HUES6 (cell line): ENCODE measurements around the gene AKR1E2.
A peak's percentile ranks its signal among the peaks of the same experiment; 100 is the strongest.

Experiments used
- H3K27ac ChIP-seq: 2 replicates; pipeline ENCODE4 v1.7.0; 2013; ENCODE audit warnings: low read depth, mild to moderate bottlenecking, low read length, inconsistent platforms
- H3K27me3 ChIP-seq: 2 replicates; pipeline ENCODE4 v1.6.1; 2013; ENCODE audit warnings: low read length; ENCODE audit not compliant: control insufficient read depth, insufficient read depth
- H3K36me3 ChIP-seq: 2 replicates; pipeline ENCODE4 v1.6.1; 2013; ENCODE audit warnings: low read length; ENCODE audit not compliant: control insufficient read depth, insufficient read depth
- H3K4me1 ChIP-seq: 2 replicates; pipeline ENCODE4 v1.6.1; 2013; ENCODE audit warnings: low read length; ENCODE audit not compliant: control insufficient read depth, insufficient read depth
- H3K4me3 ChIP-seq: 2 replicates; pipeline ENCODE4 v1.5.1; 2013; ENCODE audit warnings: low read depth, low read length
- H3K9ac ChIP-seq: one replicate; pipeline ENCODE4 v1.6.1; 2013; ENCODE audit warnings: mild to moderate bottlenecking, low read length
- H3K9me3 ChIP-seq: 2 replicates; pipeline ENCODE4 v1.6.1; 2013; ENCODE audit warnings: low read depth, low read length; ENCODE audit not compliant: control insufficient read depth, insufficient read depth

Gene AKR1E2

DNA sequence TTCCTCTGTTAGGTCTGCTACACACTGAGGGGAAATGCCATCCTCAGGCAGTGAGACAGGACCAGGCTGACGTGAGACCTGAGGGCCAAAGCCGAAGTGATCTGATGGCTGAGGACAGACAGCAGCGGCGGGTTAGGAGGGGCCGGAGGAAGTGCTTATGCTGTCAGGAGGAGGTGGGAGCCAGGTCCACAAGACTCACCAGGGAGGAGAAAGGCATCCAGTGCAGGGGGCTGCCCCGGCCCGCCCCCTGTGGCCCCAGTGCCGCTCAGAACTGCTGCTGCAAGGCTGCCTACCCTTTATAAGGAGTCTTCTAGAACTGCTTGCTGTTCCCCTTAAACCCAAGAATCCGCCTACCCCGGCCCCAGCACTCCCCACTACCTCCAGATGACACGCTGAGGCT lies 19.8 kb downstream of the AKR1E2 start:
- no peaks in the 10 kb centered on the region for H3K36me3 ChIP-seq
- H3K27me3 ChIP-seq: no peaks in the 10 kb centered on the region
- no peak overlapping the region for H3K4me3 ChIP-seq
- H3K4me1 ChIP-seq: peaks cover 4% of the 10 kb centered on the region; the same call in 1 of the 2 replicates
- no peak overlapping the region for H3K9ac ChIP-seq
- peaks cover 6% of the 10 kb centered on the region; the same call in 1 of the 2 replicates for H3K9me3 ChIP-seq
- H3K27ac ChIP-seq: no peak overlapping the region

DNA sequence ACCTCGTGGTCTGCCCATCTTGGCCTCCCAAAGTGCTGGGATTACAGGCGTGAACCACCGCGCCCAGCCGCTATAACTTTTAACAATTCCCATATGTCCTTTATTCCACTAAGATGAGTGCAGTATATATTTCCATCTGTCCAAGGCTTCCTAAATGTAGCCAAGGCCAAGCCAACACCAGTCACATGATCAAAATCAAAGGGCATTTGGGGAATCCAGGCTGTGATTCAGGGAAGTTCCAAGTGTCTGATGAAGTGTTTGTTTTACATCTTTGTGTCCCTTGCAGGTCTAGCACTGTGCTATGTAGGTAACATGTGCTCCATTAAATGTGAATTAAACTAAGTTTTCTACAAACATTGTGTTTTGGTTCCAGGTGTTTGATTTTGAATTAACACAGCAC lies 20.8 kb downstream of the AKR1E2 start:
- H3K4me1 ChIP-seq: peaks cover 4% of the 10 kb centered on the region; the same call in 1 of the 2 replicates
- H3K9ac ChIP-seq: no peak overlapping the region
- no peak overlapping the region for H3K4me3 ChIP-seq
- no peaks in the 10 kb centered on the region for H3K27me3 ChIP-seq
- no peaks in the 10 kb centered on the region for H3K36me3 ChIP-seq
- peaks cover 6% of the 10 kb centered on the region; the same call in 1 of the 2 replicates for H3K9me3 ChIP-seq
- H3K27ac ChIP-seq: no peak overlapping the region

DNA sequence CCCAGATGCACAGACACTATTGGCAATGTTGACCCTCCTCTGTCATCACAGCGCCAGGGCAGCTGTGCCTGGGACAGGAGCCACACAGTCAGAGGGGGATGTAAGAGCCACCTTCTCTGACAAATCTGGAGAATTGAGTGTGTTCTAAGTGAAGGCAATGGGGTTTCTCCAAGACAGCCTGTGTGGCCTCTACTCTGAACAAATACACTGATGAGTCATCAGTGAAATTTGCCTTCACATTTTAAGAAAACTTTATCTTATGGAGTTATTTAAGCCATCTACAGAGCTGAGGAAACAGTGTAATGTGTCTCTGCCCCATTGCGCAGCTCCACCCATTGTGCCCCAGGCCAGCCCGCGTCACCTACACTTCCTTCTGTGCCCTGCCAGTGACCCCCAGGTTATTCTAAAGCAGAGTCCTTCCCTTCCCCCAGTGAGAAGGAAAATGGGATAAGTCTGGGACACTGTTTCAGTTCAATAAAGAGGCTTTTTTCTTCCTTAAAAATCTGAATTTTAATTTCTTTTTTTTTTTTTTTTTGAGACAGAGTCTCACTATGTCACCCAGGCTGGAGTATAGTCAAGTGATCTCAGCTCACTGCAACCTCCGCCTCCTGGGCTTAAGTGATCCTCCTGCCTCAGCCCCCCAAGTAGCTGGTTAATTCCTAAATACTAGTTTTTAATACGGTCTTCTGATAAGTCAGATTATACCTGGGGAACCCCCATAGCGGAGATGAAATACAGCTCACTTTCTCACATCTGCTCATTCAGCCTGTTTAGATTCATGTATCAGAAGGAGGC lies 21.8 kb downstream of the AKR1E2 start:
- no peaks in the 10 kb centered on the region for H3K27me3 ChIP-seq
- H3K9ac ChIP-seq: no peak overlapping the region
- no peaks in the 10 kb centered on the region for H3K36me3 ChIP-seq
- no peak overlapping the region for H3K4me3 ChIP-seq
- H3K4me1 ChIP-seq: peaks cover 4% of the 10 kb centered on the region; the same call in 1 of the 2 replicates
- no peak overlapping the region for H3K27ac ChIP-seq
- H3K9me3 ChIP-seq: peaks cover 6% of the 10 kb centered on the region; the same call in 1 of the 2 replicates

DNA sequence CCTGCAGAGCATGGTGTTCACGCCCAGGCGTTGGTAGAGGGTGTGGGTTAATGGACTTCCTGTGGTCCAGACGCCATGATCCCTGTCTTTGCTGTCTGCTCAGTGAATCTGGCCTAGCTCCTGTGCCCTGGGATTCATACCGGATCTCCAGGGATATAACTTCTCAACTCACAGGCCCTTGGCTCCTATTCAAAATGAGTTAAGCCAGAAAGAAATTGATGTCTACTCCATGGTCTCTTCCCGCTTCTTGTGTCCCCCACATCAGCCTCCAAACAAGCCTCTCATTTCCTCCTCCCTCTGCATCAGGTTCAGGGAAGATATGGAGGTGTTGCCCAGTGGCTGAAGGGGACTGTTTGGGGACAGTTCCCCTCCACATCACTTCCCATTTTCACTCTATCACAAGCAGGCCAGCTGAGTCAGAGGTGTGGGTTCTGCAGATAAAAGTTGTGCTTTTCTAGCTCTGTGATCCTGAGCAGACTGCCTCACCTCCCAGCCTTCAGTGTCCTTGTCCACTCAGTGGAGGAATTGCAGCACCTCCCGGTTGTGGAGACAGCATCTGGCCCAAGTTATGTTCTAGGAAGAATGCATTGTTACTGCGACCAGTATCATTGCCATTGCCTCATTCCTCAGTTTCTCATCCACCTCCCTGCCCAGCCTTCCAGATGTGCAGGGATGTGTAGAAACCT lies 22.5 kb downstream of the AKR1E2 start:
- Histone ChIP-seq H3K4me3 (no peak overlapping the region), H3K27ac (no peak overlapping the region), H3K9me3 (peaks cover 5% of the 10 kb centered on the region; the same call in 1 of the 2 replicates)

DNA sequence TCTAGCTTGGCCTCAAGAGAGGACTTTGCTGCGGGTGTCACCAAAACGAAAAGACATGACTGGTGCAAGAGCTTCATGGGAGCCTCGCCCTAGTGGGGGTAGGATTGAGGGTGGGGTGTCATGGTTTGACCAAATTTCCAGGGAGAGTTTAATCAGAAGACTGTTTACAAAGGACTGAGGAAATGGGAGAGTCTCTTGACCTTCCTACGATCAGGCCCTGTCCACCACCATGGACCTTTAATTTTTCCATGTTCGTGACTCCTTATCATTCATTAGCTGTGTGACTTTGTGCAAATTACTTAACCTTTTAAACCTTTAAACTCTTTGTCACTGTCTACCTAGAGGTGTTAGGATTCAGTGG lies 23.0 kb downstream of the AKR1E2 start:
- H3K4me1 ChIP-seq: peaks cover 4% of the 10 kb centered on the region; the same call in 1 of the 2 replicates
- no peaks in the 10 kb centered on the region for H3K27me3 ChIP-seq
- H3K9ac ChIP-seq: no peak overlapping the region
- no peak overlapping the region for H3K27ac ChIP-seq
- no peaks in the 10 kb centered on the region for H3K36me3 ChIP-seq
- peaks cover 2% of the 10 kb centered on the region; the same call in 1 of the 2 replicates for H3K9me3 ChIP-seq
- H3K4me3 ChIP-seq: no peak overlapping the region

More for the DNA sequence above, 22.5 kb downstream of the AKR1E2 start:
- peaks cover 4% of the 10 kb centered on the region; the same call in 1 of the 2 replicates for H3K4me1 ChIP-seq
- H3K36me3 ChIP-seq: no peaks in the 10 kb centered on the region
- no peaks in the 10 kb centered on the region for H3K27me3 ChIP-seq
- no peak overlapping the region for H3K9ac ChIP-seq

DNA sequence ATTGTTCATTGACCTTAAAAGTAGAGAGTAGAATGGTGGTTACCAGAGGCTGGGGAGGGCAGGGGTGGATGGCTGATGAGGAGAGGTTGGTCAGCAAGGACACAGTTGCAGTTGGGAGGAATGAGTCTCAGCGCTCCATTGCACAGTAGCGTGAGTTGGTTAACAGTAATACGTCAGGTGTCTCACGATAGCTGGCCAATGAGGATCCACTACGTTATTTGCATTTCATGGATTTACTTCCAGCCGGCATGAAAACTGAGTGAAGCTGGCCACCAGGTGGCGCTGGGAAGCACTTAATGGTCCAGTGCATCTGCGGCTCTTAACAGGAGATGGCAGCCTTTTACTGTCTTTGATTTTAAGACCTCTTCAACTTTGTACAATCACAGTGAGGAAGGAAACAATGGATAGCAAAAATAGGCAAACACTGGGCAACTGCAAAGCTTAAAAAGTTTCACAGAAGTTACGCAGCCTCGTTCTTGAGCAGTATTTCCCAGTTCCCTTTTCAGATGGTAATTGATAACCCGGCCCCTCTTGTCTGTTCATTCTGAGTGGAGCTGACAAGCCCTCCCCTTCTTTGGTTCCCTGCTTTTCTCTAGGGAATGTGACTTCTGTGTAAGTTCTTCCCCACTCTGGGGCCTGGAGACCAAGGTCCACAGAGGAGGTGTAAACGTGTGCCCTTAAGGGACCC lies 23.7 kb downstream of the AKR1E2 start:
- Histone ChIP-seq H3K9ac (no peak overlapping the region), H3K27ac (no peak overlapping the region), H3K9me3 (peaks cover 2% of the 10 kb centered on the region; the same call in 1 of the 2 replicates), H3K36me3 (no peaks in the 10 kb centered on the region), H3K4me1 (peaks cover 4% of the 10 kb centered on the region; the same call in 1 of the 2 replicates), H3K4me3 (peak overlapping the region; percentile 11; the same call in 1 of the 2 replicates), H3K27me3 (no peaks in the 10 kb centered on the region)

DNA sequence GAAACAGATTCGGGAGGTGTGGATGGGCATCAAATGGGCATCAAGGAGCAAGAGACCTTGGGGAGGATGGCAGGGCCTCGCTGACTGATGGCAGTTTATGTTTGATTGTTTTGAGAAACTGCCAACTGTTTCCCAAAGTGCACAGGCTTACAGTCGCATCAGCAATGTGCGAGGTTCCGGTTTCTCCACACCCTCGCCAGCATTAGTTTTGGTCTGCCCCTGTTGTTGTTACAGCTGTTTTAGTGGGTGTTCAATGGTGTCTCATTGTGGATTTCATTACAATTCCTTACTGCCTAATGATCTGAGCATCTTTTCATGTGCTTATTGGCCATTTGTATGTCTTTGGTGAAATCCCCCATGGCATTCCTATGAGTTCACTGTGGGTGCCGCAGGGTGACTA lies 24.4 kb downstream of the AKR1E2 start:
- H3K4me1 ChIP-seq: peaks cover 4% of the 10 kb centered on the region; the same call in 1 of the 2 replicates
- H3K27me3 ChIP-seq: no peaks in the 10 kb centered on the region
- no peak overlapping the region for H3K27ac ChIP-seq
- no peak overlapping the region for H3K9ac ChIP-seq
- H3K9me3 ChIP-seq: peaks cover 2% of the 10 kb centered on the region; the same call in 1 of the 2 replicates
- H3K36me3 ChIP-seq: no peaks in the 10 kb centered on the region
- H3K4me3 ChIP-seq: no peak overlapping the region

DNA sequence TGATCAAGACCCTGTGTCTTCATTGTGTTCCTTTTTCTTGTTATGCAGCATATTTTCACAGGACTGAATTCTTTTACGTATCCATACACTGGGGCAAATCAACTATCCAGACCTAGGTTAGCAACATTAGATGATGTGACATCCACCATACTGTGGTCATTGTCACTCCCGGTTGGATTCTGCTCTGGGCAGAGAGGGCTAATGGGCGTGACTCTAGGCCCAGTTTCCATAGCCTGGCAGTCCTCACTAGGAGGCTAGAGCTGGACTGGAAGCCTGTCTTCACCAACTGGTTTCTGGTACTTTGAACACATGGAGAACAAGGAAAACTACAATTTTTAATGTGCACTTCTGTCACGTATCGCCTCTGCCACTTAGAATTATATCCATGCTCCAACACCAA lies 25.2 kb downstream of the AKR1E2 start:
- Histone ChIP-seq H3K27me3 (no peaks in the 10 kb centered on the region), H3K4me1 (peaks cover 4% of the 10 kb centered on the region; the same call in 1 of the 2 replicates), H3K4me3 (no peak overlapping the region), H3K9ac (no peak overlapping the region), H3K27ac (no peak overlapping the region), H3K9me3 (no peaks in the 10 kb centered on the region), H3K36me3 (no peaks in the 10 kb centered on the region)

DNA sequence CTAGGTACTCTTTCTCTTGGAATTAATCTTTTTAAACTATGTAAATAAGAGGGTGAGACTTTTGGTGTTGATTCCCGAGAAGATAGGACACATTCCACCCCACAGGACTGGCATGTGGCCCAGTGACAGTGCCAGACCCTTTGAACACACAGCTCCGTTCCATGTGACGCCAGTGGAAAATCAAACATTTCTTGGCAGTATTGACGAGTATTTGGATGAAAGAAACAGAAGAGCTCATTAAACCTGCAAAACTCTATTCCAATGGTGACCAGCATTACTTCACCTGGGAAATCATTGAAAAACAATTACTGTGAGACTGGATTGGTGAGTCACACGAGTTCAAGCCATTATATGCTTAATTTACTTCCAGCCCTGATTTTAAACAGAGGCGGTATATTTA lies 25.8 kb downstream of the AKR1E2 start:
- Histone ChIP-seq H3K27me3 (no peaks in the 10 kb centered on the region), H3K9me3 (no peaks in the 10 kb centered on the region), H3K4me3 (no peak overlapping the region), H3K4me1 (peaks cover 4% of the 10 kb centered on the region; the same call in 1 of the 2 replicates), H3K27ac (no peak overlapping the region), H3K36me3 (no peaks in the 10 kb centered on the region), H3K9ac (no peak overlapping the region)

DNA sequence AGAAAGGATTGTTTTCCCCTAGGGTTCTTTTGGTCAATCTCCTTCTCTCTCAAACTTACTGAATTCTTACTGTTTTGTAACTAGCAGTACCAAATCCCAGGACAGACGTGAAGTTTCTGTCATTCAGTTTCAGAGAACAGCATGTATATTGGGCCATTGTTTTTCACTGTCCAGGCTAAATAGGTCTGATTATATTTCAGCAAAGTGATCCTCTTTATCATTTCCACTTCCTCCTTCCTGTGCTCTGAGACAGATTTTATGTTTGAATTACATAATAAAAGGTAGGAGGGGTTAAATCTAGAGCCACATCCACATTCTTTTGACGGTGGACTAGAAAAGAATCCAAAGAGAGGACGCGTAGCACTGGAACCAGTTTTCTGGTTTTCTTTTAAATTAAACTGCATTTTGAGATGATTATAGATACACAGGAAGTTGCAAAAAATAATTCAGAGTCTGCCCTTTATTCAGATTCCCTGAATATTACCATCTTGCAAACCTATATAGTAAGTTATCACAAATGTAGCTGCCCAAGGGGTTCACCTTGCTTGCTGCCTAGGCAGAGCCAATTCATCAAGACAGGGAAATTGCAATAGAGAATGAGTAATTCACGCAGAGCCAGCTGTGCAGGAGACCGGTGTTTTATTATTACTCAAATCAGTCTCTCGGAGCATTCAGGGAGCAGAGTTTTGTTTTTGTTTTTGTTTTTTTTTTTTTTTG lies 40.1 kb downstream of the AKR1E2 start:
- Histone ChIP-seq H3K4me1 (peaks cover 2% of the 10 kb centered on the region; the same call in 1 of the 2 replicates), H3K27ac (no peak overlapping the region), H3K36me3 (no peaks in the 10 kb centered on the region), H3K27me3 (no peaks in the 10 kb centered on the region), H3K4me3 (no peak overlapping the region), H3K9ac (no peak overlapping the region), H3K9me3 (no peaks in the 10 kb centered on the region)
